ENCODE data around the gene TUBGCP3.

The TUBGCP3 gene

DNA sequence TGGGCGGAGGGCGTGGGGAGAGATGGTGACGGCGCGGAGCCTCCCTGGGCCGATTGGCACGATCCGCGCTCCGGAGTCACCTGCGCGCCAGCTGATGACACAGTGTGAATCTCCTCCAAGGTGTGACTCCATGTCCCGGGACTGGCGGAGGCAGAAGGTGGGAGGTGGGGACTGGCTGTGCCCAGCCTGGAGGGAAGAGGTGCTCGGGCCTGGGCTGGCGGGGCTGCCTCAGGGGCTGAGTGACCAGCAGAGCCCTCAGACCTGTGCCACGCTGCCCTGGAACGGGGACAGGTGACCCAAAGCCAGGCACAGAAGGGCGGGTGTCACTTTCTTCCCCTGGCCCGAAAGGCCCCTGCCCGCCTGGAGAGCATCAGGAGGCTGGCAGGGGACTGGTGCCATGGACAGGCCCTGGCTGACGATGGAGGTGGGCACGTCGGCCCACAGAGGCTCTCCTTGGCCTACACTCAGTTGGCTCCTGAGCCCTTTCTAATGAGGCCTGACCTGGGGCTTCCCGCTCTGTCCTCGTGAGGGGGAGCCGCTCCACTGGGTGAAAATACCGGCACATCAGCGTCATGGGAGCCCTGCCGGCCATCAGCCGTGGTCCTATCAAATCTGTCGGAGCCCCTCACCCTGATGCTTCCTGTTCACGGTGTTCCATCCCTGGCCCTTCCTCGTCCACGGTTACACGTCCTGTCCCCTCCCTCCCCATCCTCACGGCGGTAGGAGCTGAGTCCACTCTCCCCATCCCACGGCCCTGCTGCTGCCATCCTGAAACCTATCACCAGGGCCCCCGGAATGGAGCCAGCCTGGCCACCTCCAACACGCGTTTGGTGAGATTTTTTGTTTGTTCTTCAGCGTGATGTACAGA is 136.2 kb downstream of the TUBGCP3 start:
- FAIRE-seq = no peak
- TF ChIP-seq SPI1 (IDR thresholded peaks at IDR 0.05; ENCODE audit: low read depth, low read length) = no peak
- TF ChIP-seq POU2F2 (IDR thresholded peaks at IDR 0.05; ENCODE audit: low read depth, low read length) = no peak
- no peak for TF ChIP-seq PAX5 (IDR thresholded peaks at IDR 0.05; ENCODE audit: insufficient read depth, low read length, severe bottlenecking)
- TF ChIP-seq POLR2AphosphoS5 (IDR thresholded peaks at IDR 0.05; ENCODE audit: low read depth, low read length) = no peak
- no peak for TF ChIP-seq POLR2A (IDR thresholded peaks at IDR 0.05; ENCODE audit: low read depth, low read length)
- no peak for TF ChIP-seq TAF1 (IDR thresholded peaks at IDR 0.05; ENCODE audit: low read depth, low read length)

DNA sequence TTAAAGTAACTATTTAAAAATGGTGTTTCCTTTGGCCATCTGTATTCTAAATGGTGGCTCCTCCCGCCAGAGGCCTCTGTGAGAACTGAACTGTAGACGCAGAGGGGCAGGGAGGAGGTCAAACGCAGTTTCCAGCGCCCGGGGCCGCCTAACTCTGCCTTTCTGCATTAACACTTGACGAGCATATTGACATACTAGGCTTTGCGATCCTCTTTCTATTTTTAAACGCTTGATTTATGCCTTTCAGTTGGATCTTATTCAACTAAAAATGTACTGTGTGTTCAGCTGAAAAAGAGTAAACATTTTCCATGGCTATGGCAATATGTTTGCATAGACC is 137.1 kb downstream of the TUBGCP3 start:
- FAIRE-seq (no peak), DNase-seq (ENCODE audit: insufficient read length, low spot score) (no peak)
- no peak for TF ChIP-seq POU2F2 (IDR thresholded peaks at IDR 0.05; ENCODE audit: low read depth, low read length)
- no peak for TF ChIP-seq POLR2AphosphoS5 (IDR thresholded peaks at IDR 0.05; ENCODE audit: low read depth, low read length)

More for the DNA sequence above, 136.2 kb downstream of the TUBGCP3 start:
- no peak for DNase-seq (ENCODE audit: insufficient read length, low spot score)

DNA sequence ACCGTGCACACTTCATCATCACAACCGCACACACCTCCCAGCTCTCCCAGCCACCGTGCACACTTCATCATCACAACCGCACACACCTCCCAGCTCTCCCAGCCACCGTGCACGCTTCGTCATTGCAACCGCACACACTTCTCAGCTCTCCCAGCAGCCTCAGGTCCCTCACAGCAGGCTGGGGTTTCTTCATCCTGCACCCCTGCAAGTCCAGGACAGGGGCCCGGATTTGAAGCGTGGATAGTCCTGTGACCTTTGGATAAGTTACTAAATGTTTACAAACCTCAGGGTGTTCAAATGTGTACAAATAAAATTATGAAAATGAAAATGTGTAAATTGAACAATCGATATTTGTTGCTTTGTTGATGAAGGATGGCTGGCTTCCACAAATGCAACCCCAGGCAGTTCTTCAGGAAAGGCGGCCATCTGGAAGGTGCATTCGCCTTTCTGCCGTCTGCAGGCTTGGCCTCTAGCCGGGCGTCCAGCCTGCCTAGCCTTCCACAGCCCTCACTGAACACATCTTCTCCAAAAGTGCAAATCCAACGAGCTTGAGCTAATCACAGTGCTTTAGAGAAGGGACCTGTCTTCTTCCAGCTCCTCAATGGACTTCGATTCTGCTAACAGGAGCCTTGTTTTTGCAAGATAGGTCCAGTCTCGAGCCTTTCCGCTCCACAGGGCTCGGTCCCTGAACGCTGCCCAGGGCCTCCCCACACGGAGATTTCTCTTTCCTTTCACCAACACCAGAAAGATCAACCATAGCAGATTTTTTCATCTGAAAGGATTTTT is 137.6 kb downstream of the TUBGCP3 start:
- no peak for TF ChIP-seq TAF1 (IDR thresholded peaks at IDR 0.05; ENCODE audit: low read depth, low read length)
- no peak for TF ChIP-seq SPI1 (IDR thresholded peaks at IDR 0.05; ENCODE audit: low read depth, low read length)
- no peak for TF ChIP-seq POLR2AphosphoS5 (IDR thresholded peaks at IDR 0.05; ENCODE audit: low read depth, low read length)
- TF ChIP-seq POU2F2 (IDR thresholded peaks at IDR 0.05; ENCODE audit: low read depth, low read length) = no peak
- no peak for TF ChIP-seq PAX5 (IDR thresholded peaks at IDR 0.05; ENCODE audit: insufficient read depth, low read length, severe bottlenecking)
- no peak for TF ChIP-seq POLR2A (IDR thresholded peaks at IDR 0.05; ENCODE audit: low read depth, low read length)
- FAIRE-seq (no peak), DNase-seq (ENCODE audit: insufficient read length, low spot score) (no peak)

DNA sequence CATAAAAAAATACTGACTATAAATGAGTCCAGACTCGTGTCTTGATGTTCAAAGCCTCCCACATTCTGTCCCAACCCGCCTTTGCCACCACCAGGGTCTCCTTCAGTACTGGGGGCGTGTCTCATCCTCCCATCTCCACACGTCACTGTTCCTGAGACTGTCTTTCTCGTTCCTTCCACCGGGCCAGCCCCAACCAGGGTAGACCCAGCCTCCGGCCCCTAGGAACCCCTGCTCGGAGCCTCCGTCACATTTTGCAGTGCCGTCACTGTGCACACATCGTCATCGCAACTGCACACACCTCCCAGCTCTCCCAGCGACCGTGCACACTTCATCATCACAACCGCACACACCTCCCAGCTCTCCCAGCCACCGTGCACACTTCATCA is 138.4 kb downstream of the TUBGCP3 start:
- FAIRE-seq (no peak), DNase-seq (ENCODE audit: insufficient read length, low spot score) (no peak)
- TF ChIP-seq TAF1 (IDR thresholded peaks at IDR 0.05; ENCODE audit: low read depth, low read length) = no peak
- no peak for TF ChIP-seq PAX5 (IDR thresholded peaks at IDR 0.05; ENCODE audit: insufficient read depth, low read length, severe bottlenecking)
- no peak for TF ChIP-seq SPI1 (IDR thresholded peaks at IDR 0.05; ENCODE audit: low read depth, low read length)

DNA sequence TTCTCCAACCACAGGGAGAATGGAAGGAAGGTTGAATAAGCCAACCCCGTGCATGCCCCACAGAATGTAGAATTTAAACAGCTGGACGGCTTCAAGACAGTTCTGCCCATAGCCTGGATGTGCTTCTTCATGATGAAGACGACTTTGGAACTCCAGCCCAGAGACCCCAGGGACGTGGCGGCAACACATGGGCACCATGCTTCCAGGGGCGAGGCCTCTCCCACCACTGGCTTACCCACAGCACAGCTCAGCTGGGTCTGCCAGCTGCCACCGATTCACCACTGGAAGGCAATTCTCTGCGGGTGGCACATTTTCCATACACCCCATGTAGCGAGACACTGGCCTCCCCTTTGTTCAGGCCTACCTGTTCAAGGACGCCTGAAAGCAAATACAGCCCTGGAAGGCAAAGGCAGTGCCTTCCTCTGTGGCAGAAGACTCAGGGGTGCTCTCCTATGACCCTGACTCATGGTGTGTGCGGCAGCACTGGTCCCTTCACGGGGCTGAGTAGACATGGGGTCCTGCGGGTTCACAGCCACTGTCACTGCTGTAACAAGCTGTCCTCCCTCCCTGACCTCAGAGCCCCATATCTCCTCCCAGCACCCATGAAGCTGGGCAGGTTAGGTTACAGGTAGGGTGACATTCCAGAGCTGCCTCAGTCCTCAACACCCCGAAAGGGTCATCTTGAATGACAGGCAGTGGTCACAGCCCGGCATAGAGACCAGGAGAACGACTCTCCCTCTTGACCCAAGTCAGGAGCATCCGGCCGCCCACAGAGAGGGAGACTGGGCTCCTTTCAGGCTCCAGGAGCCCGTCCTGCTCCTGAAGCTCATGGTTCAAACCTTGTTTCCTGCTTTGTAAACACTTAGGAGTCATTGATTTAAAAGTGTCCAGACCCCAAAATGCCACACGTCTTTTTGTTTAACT is 139.1 kb downstream of the TUBGCP3 start:
- DNase-seq (ENCODE audit: insufficient read length, low spot score) = no peak
- TF ChIP-seq TAF1 (IDR thresholded peaks at IDR 0.05; ENCODE audit: low read depth, low read length) (no peak), POU2F2 (IDR thresholded peaks at IDR 0.05; ENCODE audit: low read depth, low read length) (no peak), SPI1 (IDR thresholded peaks at IDR 0.05; ENCODE audit: low read depth, low read length) (no peak), POLR2A (IDR thresholded peaks at IDR 0.05; ENCODE audit: low read depth, low read length) (no peak), POLR2AphosphoS5 (IDR thresholded peaks at IDR 0.05; ENCODE audit: low read depth, low read length) (no peak), PAX5 (IDR thresholded peaks at IDR 0.05; ENCODE audit: insufficient read depth, low read length, severe bottlenecking) (no peak)
- no peak for FAIRE-seq

DNA sequence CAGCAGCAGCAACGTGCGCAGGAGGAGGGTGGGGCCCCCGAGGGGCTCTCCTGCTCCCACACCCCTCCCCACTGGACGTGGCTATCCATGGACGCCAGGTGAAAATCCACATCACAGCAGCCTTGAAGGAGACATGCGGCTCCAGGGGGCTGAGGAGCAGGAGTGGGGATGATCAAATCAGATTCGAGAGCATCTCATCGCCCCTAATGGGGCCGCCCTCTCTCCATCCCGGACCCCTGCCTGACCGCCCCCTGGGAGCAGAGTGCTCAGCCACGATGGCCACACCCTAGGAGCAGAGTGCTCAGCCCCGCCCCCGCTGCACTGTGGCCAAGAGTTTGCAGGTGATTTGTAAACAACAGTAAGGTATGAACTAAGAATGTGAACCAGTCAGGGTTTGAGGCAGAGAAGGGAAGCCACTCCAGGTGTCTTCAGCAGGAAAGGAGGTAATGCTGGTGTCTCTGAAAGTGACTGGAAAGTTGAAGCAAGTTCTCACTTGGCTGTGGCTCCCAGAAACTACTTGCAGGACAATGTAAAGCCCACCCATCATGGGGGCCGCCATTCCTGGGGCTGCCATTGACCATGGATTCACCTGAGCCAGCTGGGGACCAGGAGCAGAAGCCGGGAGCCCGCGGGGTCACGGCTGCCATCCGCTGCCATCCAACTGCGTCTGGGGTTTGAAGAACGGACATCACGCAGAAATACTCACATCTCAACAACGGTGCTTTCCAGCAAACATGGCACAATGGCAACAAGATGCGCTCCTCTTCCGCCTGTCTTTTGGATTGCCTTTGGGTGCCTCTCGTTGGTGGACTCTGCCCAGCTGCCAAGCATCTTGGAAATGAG is 140.0 kb downstream of the TUBGCP3 start:
- TF ChIP-seq TAF1 (IDR thresholded peaks at IDR 0.05; ENCODE audit: low read depth, low read length) (no peak), PAX5 (IDR thresholded peaks at IDR 0.05; ENCODE audit: insufficient read depth, low read length, severe bottlenecking) (no peak), SPI1 (IDR thresholded peaks at IDR 0.05; ENCODE audit: low read depth, low read length) (no peak), POLR2A (IDR thresholded peaks at IDR 0.05; ENCODE audit: low read depth, low read length) (no peak), POLR2AphosphoS5 (IDR thresholded peaks at IDR 0.05; ENCODE audit: low read depth, low read length) (no peak), POU2F2 (IDR thresholded peaks at IDR 0.05; ENCODE audit: low read depth, low read length) (no peak)
- DNase-seq (ENCODE audit: insufficient read length, low spot score) = no peak
- no peak for FAIRE-seq

DNA sequence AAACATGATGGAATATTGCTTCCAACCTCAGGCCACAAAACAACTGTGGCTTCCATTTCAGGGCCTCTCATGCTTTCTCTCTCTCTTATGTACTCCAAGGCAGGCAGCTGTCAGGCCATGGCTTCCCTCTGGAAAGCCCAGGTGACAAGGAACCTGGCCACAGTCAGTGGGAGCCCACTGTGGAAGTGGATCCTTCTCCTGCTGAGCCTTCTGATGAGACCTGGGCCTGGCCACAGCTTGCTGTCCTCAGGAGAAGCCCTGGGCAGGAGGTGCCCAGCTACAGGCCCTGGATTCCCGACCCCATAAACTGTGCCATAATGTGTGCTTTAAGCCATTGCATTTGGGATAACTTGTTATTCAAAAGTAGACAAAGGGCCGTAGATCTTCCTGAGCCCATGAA is 140.6 kb downstream of the TUBGCP3 start:
- no peak for FAIRE-seq
- DNase-seq (ENCODE audit: insufficient read length, low spot score) = no peak
- TF ChIP-seq POLR2A (IDR thresholded peaks at IDR 0.05; ENCODE audit: low read depth, low read length) (no peak), POLR2AphosphoS5 (IDR thresholded peaks at IDR 0.05; ENCODE audit: low read depth, low read length) (no peak), PAX5 (IDR thresholded peaks at IDR 0.05; ENCODE audit: insufficient read depth, low read length, severe bottlenecking) (no peak)

DNA sequence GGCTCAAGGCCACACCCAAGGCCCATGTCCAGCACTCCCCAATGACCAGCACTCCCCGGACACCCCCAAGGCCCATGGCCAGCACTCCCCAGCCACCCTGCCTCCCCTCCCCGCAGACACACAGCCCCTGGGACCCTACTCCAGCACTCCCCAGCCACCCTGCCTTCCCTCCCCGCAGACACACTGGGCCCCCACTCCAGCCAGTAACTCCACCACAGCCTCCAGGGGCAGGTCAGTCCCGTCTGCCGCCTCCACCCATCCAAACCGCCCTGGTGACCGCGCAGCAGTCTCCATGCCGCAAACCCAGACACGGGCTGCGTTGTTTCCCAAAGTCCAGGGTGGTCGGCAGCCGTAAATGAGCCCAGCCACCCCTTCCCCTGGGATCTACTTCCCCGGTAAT is 141.1 kb downstream of the TUBGCP3 start:
- TF ChIP-seq SPI1 (IDR thresholded peaks at IDR 0.05; ENCODE audit: low read depth, low read length) (no peak), TAF1 (IDR thresholded peaks at IDR 0.05; ENCODE audit: low read depth, low read length) (no peak), POLR2A (IDR thresholded peaks at IDR 0.05; ENCODE audit: low read depth, low read length) (no peak), POU2F2 (IDR thresholded peaks at IDR 0.05; ENCODE audit: low read depth, low read length) (no peak), PAX5 (IDR thresholded peaks at IDR 0.05; ENCODE audit: insufficient read depth, low read length, severe bottlenecking) (no peak), POLR2AphosphoS5 (IDR thresholded peaks at IDR 0.05; ENCODE audit: low read depth, low read length) (no peak)
- FAIRE-seq = no peak
- DNase-seq (ENCODE audit: insufficient read length, low spot score) = no peak
